ENCODE results near the gene HS6ST3.

HS6ST3 gene

GRCh38 chr13:96803456-96804100 lies 713.7 kb downstream of the HS6ST3 start:
- no peak for DNase-seq

- DNase-seq = no peak
Observed at GRCh38 chr13:96804174-96804573, 714.3 kb downstream of the HS6ST3 start.

GRCh38 chr13:96806746-96807145 lies 716.8 kb downstream of the HS6ST3 start:
- no peak for DNase-seq

GRCh38 chr13:96809366-96810096 lies 719.6 kb downstream of the HS6ST3 start:
- no peak for DNase-seq

GRCh38 chr13:96810104-96810503 lies 720.2 kb downstream of the HS6ST3 start:
- no peak for DNase-seq

GRCh38 chr13:96811049-96811448 lies 721.1 kb downstream of the HS6ST3 start:
- no peak for DNase-seq

GRCh38 chr13:96816261-96816660 lies 726.4 kb downstream of the HS6ST3 start:
- DNase-seq = no peak

GRCh38 chr13:96816874-96817273 lies 727.0 kb downstream of the HS6ST3 start:
- no peak for DNase-seq

- no peak for DNase-seq
Observed at GRCh38 chr13:96817336-96817941, 727.5 kb downstream of the HS6ST3 start.

- no peak for DNase-seq
Observed at GRCh38 chr13:96819375-96819774, 729.5 kb downstream of the HS6ST3 start.

- no peak for DNase-seq
Observed at GRCh38 chr13:96821381-96821780, 731.5 kb downstream of the HS6ST3 start.

- DNase-seq = no peak
Observed at GRCh38 chr13:96821971-96822370, 732.1 kb downstream of the HS6ST3 start.

GRCh38 chr13:96822895-96823294 lies 733.0 kb downstream of the HS6ST3 start:
- DNase-seq = no peak

- DNase-seq = no peak
Observed at GRCh38 chr13:96824140-96824539, 734.2 kb downstream of the HS6ST3 start.

GRCh38 chr13:96825653-96826052 lies 735.7 kb downstream of the HS6ST3 start:
- DNase-seq = no peak

- no peak for DNase-seq
Observed at GRCh38 chr13:96834626-96835025, 744.7 kb downstream of the HS6ST3 start.

- DNase-seq = no peak
Observed at GRCh38 chr13:96835546-96835945, 745.6 kb downstream of the HS6ST3 start.

GRCh38 chr13:96836733-96837132 lies 746.8 kb downstream of the HS6ST3 start:
- DNase-seq = no peak

- DNase-seq = no peak
Observed at GRCh38 chr13:96837809-96838208, 747.9 kb downstream of the HS6ST3 start.

GRCh38 chr13:96844195-96844594 lies 754.3 kb downstream of the HS6ST3 start:
- DNase-seq = no peak

GRCh38 chr13:96844616-96845015 lies 754.7 kb downstream of the HS6ST3 start:
- DNase-seq = no peak

- no peak for DNase-seq
Observed at GRCh38 chr13:96848286-96848685, 758.4 kb downstream of the HS6ST3 start.

- DNase-seq = no peak
Observed at GRCh38 chr13:96849091-96849490, 759.2 kb downstream of the HS6ST3 start.

- DNase-seq = no peak
Observed at GRCh38 chr13:96850538-96851145, 760.7 kb downstream of the HS6ST3 start.
